C4-2B (cell line): Measurements from ENCODE around the gene FGF22.

Experiments used
- CTCF ChIP-seq: fragments of 450-650 bp; conservative IDR thresholded peaks from 2 replicates; pipeline ENCODE4 v1.5.1; 2017; ENCODE audit warnings: mild to moderate bottlenecking
- ZFX ChIP-seq: fragments of 450-650 bp; IDR thresholded peaks from 2 replicates; pipeline ENCODE4 v1.6.1; 2017

DNA sequence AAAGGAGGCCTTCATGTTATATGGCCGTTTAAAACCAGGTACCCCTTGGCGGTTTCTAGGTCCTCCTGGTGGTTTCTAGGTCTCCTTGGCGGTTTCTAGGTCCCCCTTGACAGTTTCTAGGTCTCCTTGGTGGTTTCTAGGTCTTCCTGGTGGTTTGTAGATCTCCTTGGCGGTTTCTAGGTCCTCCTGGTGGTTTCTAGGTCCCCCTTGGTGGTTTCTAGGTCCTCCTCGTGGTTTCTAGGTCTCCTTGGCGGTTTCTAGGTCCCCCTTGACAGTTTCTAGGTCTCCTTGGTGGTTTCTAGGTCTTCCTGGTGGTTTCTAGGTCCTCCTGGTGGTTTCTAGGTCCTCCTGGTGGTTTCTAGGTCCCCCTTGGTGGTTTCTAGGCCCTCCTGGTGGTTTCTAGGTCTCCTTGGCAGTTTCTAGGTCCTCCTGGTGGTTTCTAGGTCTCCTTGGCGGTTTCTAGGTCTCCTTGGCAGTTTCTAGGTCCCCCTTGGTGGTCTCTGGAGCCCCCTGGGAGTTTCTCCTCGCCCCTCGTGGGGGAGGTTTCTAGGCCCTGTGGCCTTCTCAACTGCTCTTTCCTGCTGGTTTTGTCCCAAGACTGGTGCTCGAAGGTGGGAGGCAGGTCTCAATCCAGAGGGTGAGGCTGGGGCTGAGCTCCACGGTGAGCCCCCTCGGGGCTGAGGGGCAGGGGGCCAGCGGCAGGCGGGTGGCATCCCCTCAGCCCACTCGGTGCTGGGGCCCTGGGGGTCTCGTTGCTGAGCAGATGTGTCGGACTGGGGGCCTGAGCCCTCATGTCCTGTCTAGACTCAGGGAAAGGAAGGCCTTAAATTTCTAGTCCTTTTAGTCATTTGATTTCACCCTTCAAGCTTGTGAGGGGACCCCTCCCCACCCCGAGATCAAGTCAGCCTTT lies 42.0 kb upstream of the FGF22 start:
- TF ChIP-seq CTCF, result no peak
- no peak for TF ChIP-seq ZFX
